GM19238 (cell line): ENCODE data around the gene TRIM2.
"Not testable (repeated sequence)": the region's sequence is repeated elsewhere in the genome, so short reads cannot be mapped to it uniquely, and the experiment has no call there.

ENCODE experiments used
- DNase-seq: peaks from one replicate; pipeline ENCODE4 v3.0.0; 2011; ENCODE audit warnings: low spot score; ENCODE audit not compliant: insufficient read length

TRIM2 gene

GRCh38 chr4:153189016-153189801, 15.0 kb upstream of the TRIM2 start:
- DNase-seq = no peak

GRCh38 chr4:153191795-153192363, 12.4 kb upstream of the TRIM2 start:
- no peak for DNase-seq

- no peak for DNase-seq
Measured at GRCh38 chr4:153197301-153197700, 6.9 kb upstream of the TRIM2 start.

- DNase-seq = no peak
Measured at GRCh38 chr4:153198719-153199118, 5.5 kb upstream of the TRIM2 start.

- not testable (repeated sequence) for DNase-seq
Measured at GRCh38 chr4:153203746-153204145, 497 bp upstream of the TRIM2 start.

GRCh38 chr4:153204728-153205648, 745 bp downstream of the TRIM2 start:
- no peak for DNase-seq

GRCh38 chr4:153205757-153206156, 1.5 kb downstream of the TRIM2 start:
- DNase-seq = no peak

- no peak for DNase-seq
Measured at GRCh38 chr4:153206534-153206933, 2.3 kb downstream of the TRIM2 start.

GRCh38 chr4:153207027-153207426, 2.8 kb downstream of the TRIM2 start:
- DNase-seq = no peak

- DNase-seq = no peak
Measured at GRCh38 chr4:153207567-153207966, 3.3 kb downstream of the TRIM2 start.

- DNase-seq = no peak
Measured at GRCh38 chr4:153209410-153209809, 5.2 kb downstream of the TRIM2 start.

GRCh38 chr4:153210727-153211126, 6.5 kb downstream of the TRIM2 start:
- DNase-seq = no peak

GRCh38 chr4:153211986-153212728, 7.9 kb downstream of the TRIM2 start:
- DNase-seq = no peak

GRCh38 chr4:153212736-153213135, 8.5 kb downstream of the TRIM2 start:
- DNase-seq = no peak

- no peak for DNase-seq
Measured at GRCh38 chr4:153215921-153216320, 11.7 kb downstream of the TRIM2 start.

GRCh38 chr4:153216546-153216945, 12.3 kb downstream of the TRIM2 start:
- DNase-seq = no peak

- no peak for DNase-seq
Measured at GRCh38 chr4:153217440-153217839, 13.2 kb downstream of the TRIM2 start.

- no peak for DNase-seq
Measured at GRCh38 chr4:153218961-153219360, 14.7 kb downstream of the TRIM2 start.

- no peak for DNase-seq
Measured at GRCh38 chr4:153220682-153221395, 16.6 kb downstream of the TRIM2 start.

GRCh38 chr4:153221783-153222706, 17.8 kb downstream of the TRIM2 start:
- DNase-seq = no peak
